HEK293T (cell line): ENCODE measurements around the gene CTNNA2.

ENCODE experiments used
- CTCF ChIA-PET: fragments of 350-600 bp; formaldehyde crosslinking; extraction: SDS; loops from one replicate; lab custom pipeline; 2021; ENCODE audit warnings: antibody characterized with exemption, inconsistent platforms; lab: Yijun Ruan, JAX
- POLR2A ChIA-PET: fragments of 350-600 bp; formaldehyde crosslinking; extraction: SDS; loops from one replicate; lab custom pipeline; 2020; ENCODE audit warnings: antibody characterized with exemption, inconsistent platforms; lab: Yijun Ruan, JAX
- DNase-seq: peaks from one replicate; pipeline ENCODE4 v3.0.0; 2012; ENCODE audit warnings: mixed read lengths; ENCODE audit errors: extremely low spot score
- ARNT ChIP-seq: fragments of 450-650 bp; IDR thresholded peaks from 2 replicates; pipeline ENCODE4 v1.6.1; 2017; ENCODE audit warnings: mild to moderate bottlenecking
- BHLHE40 ChIP-seq: fragments of 450-650 bp; IDR thresholded peaks from 2 replicates; pipeline ENCODE4 v1.6.1; 2016; ENCODE audit warnings: mild to moderate bottlenecking, moderate library complexity, borderline replicate concordance
- CTBP1 ChIP-seq: fragments of 450-650 bp; IDR thresholded peaks from 2 replicates; pipeline ENCODE4 v1.6.1; 2016; ENCODE audit warnings: borderline replicate concordance
- ELF4 ChIP-seq: fragments of 450-650 bp; IDR thresholded peaks from 2 replicates; pipeline ENCODE4 v1.6.1; 2017; ENCODE audit warnings: antibody characterized with exemption
- FOXA1 ChIP-seq: fragments of 450-650 bp; IDR thresholded peaks from 2 replicates; pipeline ENCODE4 v1.6.1; 2016; ENCODE audit warnings: mild to moderate bottlenecking
- FOXK2 ChIP-seq: fragments of 450-650 bp; IDR thresholded peaks from 2 replicates; pipeline ENCODE4 v1.6.1; 2016; ENCODE audit warnings: mild to moderate bottlenecking
- FOXM1 ChIP-seq: fragments of 450-650 bp; IDR thresholded peaks from 2 replicates; pipeline ENCODE4 v1.6.1; 2017; ENCODE audit warnings: mild to moderate bottlenecking, borderline replicate concordance
- HDGF ChIP-seq: fragments of 450-650 bp; IDR thresholded peaks from 2 replicates; pipeline ENCODE4 v1.6.1; 2017; ENCODE audit warnings: antibody characterized with exemption, borderline replicate concordance
- L3MBTL2 ChIP-seq: fragments of 450-650 bp; conservative IDR thresholded peaks from 2 replicates; pipeline ENCODE4 v1.6.1; 2016; ENCODE audit warnings: mild to moderate bottlenecking
- LEF1 ChIP-seq: fragments of 450-650 bp; IDR thresholded peaks from 2 replicates; pipeline ENCODE4 v1.6.1; 2017; ENCODE audit warnings: mild to moderate bottlenecking, borderline replicate concordance
- NFRKB ChIP-seq: fragments of 450-650 bp; IDR thresholded peaks from 2 replicates; pipeline ENCODE4 v1.6.1; 2016; ENCODE audit warnings: mild to moderate bottlenecking, moderate library complexity
- PKNOX1 ChIP-seq: fragments of 450-650 bp; IDR thresholded peaks from 2 replicates; pipeline ENCODE4 v1.6.1; 2016
- SP1 ChIP-seq: fragments of 450-650 bp; IDR thresholded peaks from 2 replicates; pipeline ENCODE4 v1.6.1; 2017
- SUZ12 ChIP-seq: fragments of 450-650 bp; IDR thresholded peaks from 2 replicates; pipeline ENCODE4 v1.6.1; 2016; ENCODE audit warnings: mild to moderate bottlenecking
- TARDBP ChIP-seq: fragments of 450-650 bp; IDR thresholded peaks from 2 replicates; pipeline ENCODE4 v1.6.1; 2016
- ZNF384 ChIP-seq: fragments of 450-650 bp; IDR thresholded peaks from 2 replicates; pipeline ENCODE4 v1.6.1; 2016

The CTNNA2 gene

GRCh38 chr2:79820281-79820680 lies 307.4 kb downstream of the CTNNA2 start:
- POLR2A ChIA-PET: no interaction called here
- CTCF ChIA-PET: no interaction called here
- DNase-seq: no peak
- TF ChIP-seq SP1: no peak
- no peak for TF ChIP-seq FOXK2
- TF ChIP-seq FOXM1: no peak
- TF ChIP-seq FOXA1: no peak
- no peak for TF ChIP-seq ARNT
- TF ChIP-seq SUZ12: no peak
- no peak for TF ChIP-seq LEF1
- no peak for TF ChIP-seq L3MBTL2
- no peak for TF ChIP-seq ZNF384
- no peak for TF ChIP-seq TARDBP

- ChIA-PET POLR2A (interaction anchor here (0.7 kb wide), 1 partner anchor 9 kb away, joined by 3 read pairs; no protein-coding TSS in a partner anchor), CTCF (no interaction called here)
- TF ChIP-seq CTBP1 (no peak), FOXM1 (no peak)
- no peak for DNase-seq
Observed at GRCh38 chr2:79822136-79822535, 309.3 kb downstream of the CTNNA2 start.

GRCh38 chr2:79824086-79824786 lies 311.4 kb downstream of the CTNNA2 start:
- POLR2A ChIA-PET: no interaction called here
- no peak for DNase-seq
- TF ChIP-seq SP1 (no peak), SUZ12 (no peak), ELF4 (no peak)
- CTCF ChIA-PET: no interaction called here

- ChIA-PET CTCF (no interaction called here), POLR2A (no interaction called here)
- TF ChIP-seq TARDBP: no peak
- TF ChIP-seq ARNT: no peak
- TF ChIP-seq FOXK2: no peak
- no peak for TF ChIP-seq ZNF384
- TF ChIP-seq LEF1: no peak
- TF ChIP-seq ELF4: no peak
- TF ChIP-seq PKNOX1: no peak
- no peak for TF ChIP-seq FOXA1
- no peak for TF ChIP-seq SP1
- TF ChIP-seq FOXM1: no peak
- TF ChIP-seq SUZ12: no peak
- DNase-seq: no peak
Observed at GRCh38 chr2:79827881-79828280, 315.0 kb downstream of the CTNNA2 start.

- TF ChIP-seq FOXA1 (no peak), CTBP1 (no peak), FOXK2 (no peak), LEF1 (no peak), BHLHE40 (no peak), ARNT (no peak), TARDBP (no peak), SUZ12 (no peak), HDGF (no peak), ZNF384 (no peak), SP1 (no peak), ELF4 (no peak), L3MBTL2 (no peak)
- no peak for DNase-seq
- ChIA-PET POLR2A (no interaction called here), CTCF (no interaction called here)
Observed at GRCh38 chr2:79830501-79830900, 317.6 kb downstream of the CTNNA2 start.

GRCh38 chr2:79831961-79832360 lies 319.1 kb downstream of the CTNNA2 start:
- TF ChIP-seq L3MBTL2: no peak
- no peak for TF ChIP-seq CTBP1
- no peak for TF ChIP-seq ELF4
- TF ChIP-seq TARDBP: no peak
- TF ChIP-seq SP1: no peak
- TF ChIP-seq SUZ12: no peak
- no peak for TF ChIP-seq FOXA1
- no peak for TF ChIP-seq ZNF384
- no peak for TF ChIP-seq HDGF
- TF ChIP-seq NFRKB: no peak
- no peak for TF ChIP-seq LEF1
- TF ChIP-seq BHLHE40: no peak
- CTCF ChIA-PET: no interaction called here

GRCh38 chr2:79832511-79833234 lies 319.8 kb downstream of the CTNNA2 start:
- DNase-seq: no peak
- ChIA-PET CTCF (no interaction called here), POLR2A (no interaction called here)
- TF ChIP-seq LEF1: no peak
- TF ChIP-seq HDGF: no peak
- TF ChIP-seq NFRKB: no peak
- no peak for TF ChIP-seq TARDBP
- no peak for TF ChIP-seq ELF4
- no peak for TF ChIP-seq FOXK2
- no peak for TF ChIP-seq L3MBTL2
- no peak for TF ChIP-seq FOXM1

More at GRCh38 chr2:79831961-79832360, 319.1 kb downstream of the CTNNA2 start:
- POLR2A ChIA-PET: no interaction called here
- no peak for DNase-seq
